ENCODE measurements around the gene FAM163A. TPM values are rescaled to one million over a fixed set of nuclear protein-coding genes. Genes with fewer than 3 reads are reported as not detected.

The FAM163A gene
- total and polyA plus RNA-seq, 8 donors: 0.06 to 0.28 (median 0.15) TPM; not detected in 3

DNA sequence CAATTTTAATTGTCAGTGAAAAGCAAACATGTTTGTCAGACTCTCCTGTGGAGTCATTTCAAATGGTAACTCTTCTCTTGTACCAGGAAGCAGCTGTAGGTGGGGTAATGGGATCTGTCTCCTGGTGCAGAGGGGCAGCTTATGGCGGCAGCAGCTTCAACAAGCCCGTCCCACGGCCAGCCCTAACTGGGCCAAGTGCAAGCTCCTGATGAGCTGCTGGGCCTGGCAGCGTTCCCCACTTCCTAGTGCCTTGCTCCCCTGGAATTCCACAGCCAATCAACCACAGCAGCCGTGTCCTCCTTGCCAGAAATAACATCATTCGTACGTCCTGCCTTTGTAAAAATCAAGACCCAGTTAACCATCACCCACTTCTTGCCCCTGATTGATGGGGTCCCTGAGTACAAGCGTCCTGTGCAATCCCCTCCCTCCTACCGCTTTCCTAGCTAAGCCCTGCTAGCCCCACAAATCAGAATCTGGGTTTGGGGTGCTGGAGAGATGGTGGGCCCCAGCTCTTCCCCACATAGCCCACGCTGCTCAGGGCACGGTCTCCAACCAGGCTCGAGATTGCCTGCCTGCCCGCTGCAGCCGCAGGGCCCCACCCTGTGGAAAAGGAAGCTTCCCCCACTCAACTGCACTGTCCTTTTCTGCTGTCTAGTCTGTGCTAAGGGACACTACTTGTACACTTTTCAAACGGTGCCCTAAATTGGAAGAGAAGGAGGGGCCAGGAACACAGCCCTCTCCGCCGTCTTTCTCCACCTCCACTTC lies 73.3 kb downstream of the FAM163A start:
- Histone ChIP-seq H3K36me3 (no peaks in the 10 kb centered on the region), H3K4me3 (no peak overlapping the region), H3K27me3 (no peaks in the 10 kb centered on the region), H3K9me3 (no peaks in the 10 kb centered on the region), H3K4me1 (peaks cover 0 to 5% (median 0%) of the 10 kb centered on the region in 3 donors), H3K27ac (no peak overlapping the region)
- intact Hi-C loops (cut with DNase I): no loop called here
- no peak for TF ChIP-seq CTCF (IDR thresholded peaks at IDR 0.05)
- ATAC-seq (no peak), FAIRE-seq (no peak), DNase-seq (no peak)
- WGBS, 2 donors: 53 to 54% methylated on average over 17 of the region's 17 CpGs

DNA sequence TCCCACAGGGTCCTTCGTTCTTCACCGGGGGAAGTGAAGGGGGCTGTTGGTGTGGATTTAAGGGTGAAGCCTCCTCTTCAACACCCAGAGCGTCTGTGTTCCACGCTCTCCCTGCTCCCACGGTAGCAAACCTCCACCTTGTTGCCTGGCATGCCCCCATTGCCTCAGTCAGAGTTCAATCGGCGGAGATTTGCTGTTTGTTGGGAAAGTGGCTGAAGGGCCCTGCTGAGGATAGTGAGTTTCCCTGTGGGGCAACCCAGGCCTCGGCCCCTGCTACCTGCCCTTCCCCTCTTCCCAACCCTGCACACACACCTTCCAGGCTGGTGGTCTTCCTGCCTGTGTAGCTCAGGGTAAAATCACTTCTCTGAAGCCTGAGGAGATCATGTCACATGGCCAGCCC lies 74.0 kb downstream of the FAM163A start:
- no peak overlapping the region for H3K27ac ChIP-seq

GRCh38 chr1:179817789-179818188 lies 74.7 kb downstream of the FAM163A start:
- TF ChIP-seq CTCF (IDR thresholded peaks at IDR 0.05): no peak
- WGBS, 2 donors: 75 to 85% methylated on average over 8 of the region's 8 CpGs
- no peaks in the 10 kb centered on the region for H3K27me3 ChIP-seq
- no peaks in the 10 kb centered on the region for H3K36me3 ChIP-seq
- intact Hi-C loops (cut with DNase I): no loop called here
- ATAC-seq (no peak), FAIRE-seq (no peak), DNase-seq (no peak)
- H3K9me3 ChIP-seq: no peaks in the 10 kb centered on the region
- peaks cover 0 to 5% (median 0%) of the 10 kb centered on the region in 3 donors for H3K4me1 ChIP-seq
- H3K4me3 ChIP-seq: no peak overlapping the region
- H3K27ac ChIP-seq: no peak overlapping the region

More for the DNA sequence above, 74.0 kb downstream of the FAM163A start:
- DNase-seq: no peak
- no peaks in the 10 kb centered on the region for H3K36me3 ChIP-seq
- H3K4me3 ChIP-seq: no peak overlapping the region
- TF ChIP-seq CTCF (IDR thresholded peaks at IDR 0.05): no peak
- FAIRE-seq: no peak
- intact Hi-C loops (cut with DNase I): no loop called here
- no peaks in the 10 kb centered on the region for H3K27me3 ChIP-seq
- WGBS, 2 donors: 81 to 87% methylated on average over 8 of the region's 8 CpGs
- H3K4me1 ChIP-seq: peaks cover 0 to 5% (median 0%) of the 10 kb centered on the region in 3 donors
- no peak for ATAC-seq
- H3K9me3 ChIP-seq: no peaks in the 10 kb centered on the region

DNA sequence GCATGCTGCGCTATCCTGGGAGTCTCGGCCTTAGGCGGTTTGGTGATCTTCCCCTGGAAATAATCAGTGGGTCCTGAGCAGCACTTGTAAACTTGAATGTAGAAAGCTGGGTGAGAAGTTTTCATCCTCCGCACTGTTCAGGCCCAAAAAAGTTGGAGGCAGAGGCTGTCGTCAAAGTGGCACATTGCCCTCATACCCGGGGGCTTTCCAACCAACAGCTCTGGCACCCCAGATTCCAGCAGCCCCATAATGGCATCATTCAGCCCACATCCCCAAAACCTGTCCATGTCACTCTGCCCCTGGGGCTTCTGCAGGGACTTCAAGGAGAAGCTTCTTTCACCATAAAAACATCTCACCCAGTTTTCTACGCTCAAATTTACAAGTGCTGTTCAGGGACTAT lies 75.2 kb downstream of the FAM163A start:
- H3K36me3 ChIP-seq: no peaks in the 10 kb centered on the region
- no peak overlapping the region for H3K4me3 ChIP-seq
- FAIRE-seq (no peak), ATAC-seq (no peak), DNase-seq (no peak)
- no peaks in the 10 kb centered on the region for H3K9me3 ChIP-seq
- H3K27me3 ChIP-seq: no peaks in the 10 kb centered on the region
- WGBS, 2 donors: 76 to 85% methylated on average over 7 of the region's 7 CpGs
- intact Hi-C loops (cut with DNase I): no loop called here
- no peak for TF ChIP-seq CTCF (IDR thresholded peaks at IDR 0.05)
- H3K4me1 ChIP-seq: peaks cover 0 to 5% (median 0%) of the 10 kb centered on the region in 3 donors
- H3K27ac ChIP-seq: no peak overlapping the region

GRCh38 chr1:179818743-179819173 lies 75.7 kb downstream of the FAM163A start:
- Histone ChIP-seq H3K4me3 (no peak overlapping the region), H3K27ac (no peak overlapping the region), H3K9me3 (no peaks in the 10 kb centered on the region), H3K27me3 (no peaks in the 10 kb centered on the region), H3K4me1 (peaks cover 0 to 5% (median 0%) of the 10 kb centered on the region in 3 donors), H3K36me3 (no peaks in the 10 kb centered on the region)
- 53 to 59% methylated on average over 14 of the region's 14 CpGs for WGBS, 2 donors
- TF ChIP-seq CTCF (IDR thresholded peaks at IDR 0.05): no peak
- intact Hi-C loops (cut with DNase I): no loop called here
- DNase-seq: no peak
- no peak for ATAC-seq
- FAIRE-seq: no peak

All from pancreas (tissue), 10 donors.